H9 (cell line): Measurements from ENCODE around the gene BRAT1. TPM values are rescaled to one million over a fixed set of nuclear protein-coding genes. Genes with fewer than 3 reads are reported as not detected.

Experiments used
- DNase-seq: peaks from one replicate; pipeline ENCODE4 v3.0.0-alpha.2; 2017
- H2AFZ ChIP-seq: one replicate; pipeline ENCODE4 v1.6.1; 2013; ENCODE audit warnings: mild to moderate bottlenecking, low read length, control low read depth, moderate library complexity
- H2AK5ac ChIP-seq: 2 replicates; pipeline ENCODE4 v1.6.1; 2013; ENCODE audit warnings: low read length, control low read depth, mixed read lengths; ENCODE audit not compliant: insufficient read length
- H2BK120ac ChIP-seq: one replicate; pipeline ENCODE4 v1.6.1; 2013; ENCODE audit warnings: low read depth, mild to moderate bottlenecking, low read length, control low read depth, inconsistent platforms; ENCODE audit not compliant: poor library complexity, severe bottlenecking
- H2BK12ac ChIP-seq: 2 replicates; pipeline ENCODE4 v1.6.1; 2013; ENCODE audit warnings: low read length, control low read depth, mixed read lengths, low read depth; ENCODE audit not compliant: insufficient read length
- H2BK15ac ChIP-seq: 2 replicates; pipeline ENCODE4 v1.6.1; 2013; ENCODE audit warnings: low read depth, low read length, control low read depth
- H2BK20ac ChIP-seq: one replicate; pipeline ENCODE4 v1.6.1; 2013; ENCODE audit warnings: low read depth, mild to moderate bottlenecking, low read length, control low read depth, inconsistent platforms; ENCODE audit not compliant: poor library complexity, severe bottlenecking
- H2BK5ac ChIP-seq: 2 replicates; pipeline ENCODE4 v1.6.1; 2013; ENCODE audit warnings: low read length, control low read depth, mixed read lengths; ENCODE audit not compliant: insufficient read length
- H3K14ac ChIP-seq: 2 replicates; pipeline ENCODE4 v1.6.1; 2013; ENCODE audit warnings: low read length, control low read depth; ENCODE audit not compliant: insufficient read depth
- H3K18ac ChIP-seq: 2 replicates; pipeline ENCODE4 v1.6.1; 2013; ENCODE audit warnings: low read depth, mild to moderate bottlenecking, mixed read lengths, low read length, control low read depth; ENCODE audit not compliant: insufficient read length
- H3K23ac ChIP-seq: 2 replicates; pipeline ENCODE4 v1.6.1; 2013; ENCODE audit warnings: low read length, control low read depth, mixed read lengths, low read depth; ENCODE audit not compliant: insufficient read length
- H3K23me2 ChIP-seq: 2 replicates; pipeline ENCODE4 v1.6.1; 2013; ENCODE audit warnings: low read depth, mild to moderate bottlenecking, mixed read lengths, low read length, control low read depth; ENCODE audit not compliant: insufficient read length, poor library complexity, severe bottlenecking
- H3K27ac ChIP-seq: 2 replicates; pipeline ENCODE4 v1.5.1; 2013; ENCODE audit warnings: low read length, control low read depth, mixed read lengths, low read depth; ENCODE audit not compliant: insufficient read length
- H3K27me3 ChIP-seq: 2 replicates; pipeline ENCODE4 v1.6.1; 2013; ENCODE audit warnings: low read length, control low read depth, inconsistent platforms; ENCODE audit not compliant: insufficient read depth
- H3K4ac ChIP-seq: 2 replicates; pipeline ENCODE4 v1.6.1; 2013; ENCODE audit warnings: low read depth, mild to moderate bottlenecking, control low read depth, inconsistent platforms, low read length, moderate library complexity
- H3K4me1 ChIP-seq: 2 replicates; pipeline ENCODE4 v1.6.1; 2013; ENCODE audit warnings: low read length, control low read depth, inconsistent platforms; ENCODE audit not compliant: insufficient read depth
- H3K4me2 ChIP-seq: 2 replicates; pipeline ENCODE4 v1.6.1; 2013; ENCODE audit warnings: low read length, control low read depth, mixed read lengths; ENCODE audit not compliant: insufficient read length, insufficient read depth
- H3K56ac ChIP-seq: 2 replicates; pipeline ENCODE4 v1.6.1; 2013; ENCODE audit warnings: low read depth, mild to moderate bottlenecking, mixed read lengths, low read length, control low read depth; ENCODE audit not compliant: insufficient read length
- H3K79me1 ChIP-seq: 2 replicates; pipeline ENCODE4 v1.6.1; 2013; ENCODE audit warnings: low read depth, mild to moderate bottlenecking, moderate library complexity, low read length, control low read depth, inconsistent platforms; ENCODE audit not compliant: insufficient read depth, poor library complexity, severe bottlenecking
- H3K79me2 ChIP-seq: 2 replicates; pipeline ENCODE4 v1.6.1; 2013; ENCODE audit warnings: low read length, control low read depth, inconsistent platforms; ENCODE audit not compliant: insufficient read depth
- H3K9ac ChIP-seq: 2 replicates; pipeline ENCODE4 v1.6.1; 2013; ENCODE audit warnings: low read length, control low read depth, mixed read lengths; ENCODE audit not compliant: insufficient read length; ENCODE audit errors: extremely low read depth
- H3K9me3 ChIP-seq: one replicate; pipeline ENCODE4 v1.6.1; 2013; ENCODE audit warnings: low read depth, low read length, inconsistent platforms; ENCODE audit not compliant: control insufficient read depth
- H3T11ph ChIP-seq: one replicate; pipeline ENCODE4 v1.6.1; 2013; ENCODE audit warnings: mild to moderate bottlenecking, low read length, control low read depth, inconsistent platforms
- H4K20me1 ChIP-seq: one replicate; pipeline ENCODE4 v1.6.1; 2013; ENCODE audit not compliant: control insufficient read depth, insufficient read length, insufficient read depth
- H4K5ac ChIP-seq: 2 replicates; pipeline ENCODE4 v1.6.1; 2013; ENCODE audit warnings: low read depth, mild to moderate bottlenecking, mixed read lengths, low read length, control low read depth; ENCODE audit not compliant: insufficient read length
- H4K8ac ChIP-seq: replicated peaks from 2 replicates; pipeline ENCODE4 v1.6.1; 2013; ENCODE audit warnings: low read length, control low read depth, mixed read lengths, low read depth; ENCODE audit not compliant: insufficient read length
- H4K91ac ChIP-seq: 2 replicates; pipeline ENCODE4 v1.6.1; 2013; ENCODE audit warnings: low read depth, mild to moderate bottlenecking, moderate library complexity, mixed read lengths, low read length, control low read depth; ENCODE audit not compliant: insufficient read length
- H3K27ac Mint-ChIP-seq, 3 experiments: 2 replicates in 2 of 3; 3 replicates in 1 of 3; pipeline ENCODE4 v1.8.0; 2020 to 2021; ENCODE audit warnings: mixed read lengths in 3 of 3, mild to moderate bottlenecking in 1 of 3, moderate library complexity in 1 of 3
- H3K27me3 Mint-ChIP-seq: 2 replicates; pipeline ENCODE4 v1.8.0; 2021; ENCODE audit warnings: low read depth, mild to moderate bottlenecking, moderate library complexity, mixed read lengths
- H3K36me3 Mint-ChIP-seq, 3 experiments: 2 replicates in 2 of 3; 3 replicates in 1 of 3; pipeline ENCODE4 v1.8.0; 2020 to 2021; ENCODE audit warnings: low read depth in 3 of 3, mixed read lengths in 3 of 3; ENCODE audit not compliant: insufficient read depth in 1 of 3
- H3K4me1 Mint-ChIP-seq, 2 experiments: 2 replicates each; pipeline ENCODE4 v1.8.0; 2020; ENCODE audit warnings: mixed read lengths in 2 of 2
- H3K4me3 Mint-ChIP-seq, 2 experiments: 2 replicates in 1 of 2; 3 replicates in 1 of 2; pipeline ENCODE4 v1.8.0; 2020 to 2021; ENCODE audit warnings: mild to moderate bottlenecking in 2 of 2, mixed read lengths in 2 of 2, moderate library complexity in 1 of 2
- H3K9me3 Mint-ChIP-seq, 2 experiments: 2 replicates in 1 of 2; 3 replicates in 1 of 2; pipeline ENCODE4 v1.8.0; 2020; ENCODE audit warnings: mild to moderate bottlenecking in 2 of 2, mixed read lengths in 2 of 2, moderate library complexity in 1 of 2
- WGBS: extraction: QIAGEN DNeasy Blood & Tissue Kit; methylation state at CpG from one replicate; pipeline ENCODE4 v1.1.7; 2013; ENCODE audit warnings: missing lambda C conversion rate, low lambda C conversion rate, mixed read lengths; ENCODE audit not compliant: insufficient read length; ENCODE audit errors: extremely low coverage; 5-methylcytosine and 5-hydroxymethylcytosine counted together
- total RNA-seq: library from RNA; stranded (reverse); gene quantifications from 2 replicates; pipeline ENCODE4 v1.2.1, GENCODE V29; 2021
- TF ChIP-seq, protein P1 (sequence below): fragments of 200-600 bp; sonication (generic); conservative IDR thresholded peaks from 3 replicates; pipeline ENCODE4 v1.8.0; 2021; ENCODE audit warnings: antibody characterized with exemption, mild to moderate bottlenecking

Gene BRAT1
- total RNA-seq, 1 experiment from 2014 or later: 41.2 TPM

DNA sequence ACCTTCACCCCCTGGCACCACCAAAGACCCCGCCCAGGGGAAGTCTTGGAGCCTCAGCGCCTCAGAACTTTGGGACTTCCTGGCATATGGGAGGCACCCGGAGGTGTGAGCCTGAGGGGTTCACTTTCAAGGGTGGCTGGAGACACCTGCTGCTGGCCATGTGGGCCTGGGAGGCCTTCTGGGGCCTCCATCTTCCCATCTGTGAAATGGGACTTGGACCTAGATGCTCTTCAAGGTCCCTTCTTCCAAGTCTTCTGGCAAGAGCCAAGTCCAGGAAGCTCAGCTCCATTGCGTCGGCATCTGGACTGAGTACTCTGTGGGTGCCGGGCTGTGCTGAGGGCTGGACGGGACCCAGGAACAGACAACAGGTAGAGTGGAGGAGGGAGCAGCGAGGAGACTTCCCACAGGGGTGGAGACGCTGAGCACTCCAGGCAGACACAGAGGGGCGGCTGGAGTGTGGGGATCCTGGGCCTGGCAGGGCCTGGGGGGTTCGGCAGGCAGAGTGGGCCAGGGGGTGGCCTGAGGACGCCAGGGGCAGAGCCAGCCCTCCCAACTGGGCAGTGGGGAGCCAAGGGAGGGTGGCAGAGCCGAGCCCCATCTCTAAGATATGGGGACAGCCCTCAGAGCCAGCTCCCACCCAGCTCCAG is 45.1 kb downstream of the BRAT1 start:
- Histone ChIP-seq H3T11ph (no peak overlapping the region), H3K14ac (no peak overlapping the region), H2BK20ac (no peak overlapping the region), H2BK12ac (no peak overlapping the region), H3K56ac (no peak overlapping the region), H3K4ac (no peak overlapping the region), H2AK5ac (no peak overlapping the region), H3K9ac (no peak overlapping the region), H2BK15ac (no peak overlapping the region), H3K18ac (no peak overlapping the region), H4K91ac (no peak overlapping the region), H3K4me2 (no peak overlapping the region), H3K27me3 (no peaks in the 10 kb centered on the region), H2BK120ac (no peak overlapping the region), H3K27ac (no peak overlapping the region), H4K5ac (no peak overlapping the region), H3K79me1 (no peaks in the 10 kb centered on the region), H4K8ac (no peak overlapping the region), H3K23me2 (no peaks in the 10 kb centered on the region), H3K4me1 (no peaks in the 10 kb centered on the region), H3K23ac (no peak overlapping the region), H2BK5ac (no peak overlapping the region), H2AFZ (no peak overlapping the region), H3K9me3 (no peaks in the 10 kb centered on the region), H4K20me1 (no peaks in the 10 kb centered on the region), H3K79me2 (no peaks in the 10 kb centered on the region)
- Mint-ChIP-seq H3K4me3 (no peak overlapping the region), H3K9me3 (no peaks in the 10 kb centered on the region; a peak in 1 of 5 replicates), H3K27ac (no peak overlapping the region; a peak in 1 of 7 replicates), H3K36me3 (no peaks in the 10 kb centered on the region), H3K27me3 (no peaks in the 10 kb centered on the region), H3K4me1 (peaks cover 13 to 36% of the 10 kb centered on the region in 2 experiments)
- DNase-seq: no peak
- WGBS: no CpG with 5 or more reads among the region's 13 CpGs
- TF ChIP-seq, protein P1, sequence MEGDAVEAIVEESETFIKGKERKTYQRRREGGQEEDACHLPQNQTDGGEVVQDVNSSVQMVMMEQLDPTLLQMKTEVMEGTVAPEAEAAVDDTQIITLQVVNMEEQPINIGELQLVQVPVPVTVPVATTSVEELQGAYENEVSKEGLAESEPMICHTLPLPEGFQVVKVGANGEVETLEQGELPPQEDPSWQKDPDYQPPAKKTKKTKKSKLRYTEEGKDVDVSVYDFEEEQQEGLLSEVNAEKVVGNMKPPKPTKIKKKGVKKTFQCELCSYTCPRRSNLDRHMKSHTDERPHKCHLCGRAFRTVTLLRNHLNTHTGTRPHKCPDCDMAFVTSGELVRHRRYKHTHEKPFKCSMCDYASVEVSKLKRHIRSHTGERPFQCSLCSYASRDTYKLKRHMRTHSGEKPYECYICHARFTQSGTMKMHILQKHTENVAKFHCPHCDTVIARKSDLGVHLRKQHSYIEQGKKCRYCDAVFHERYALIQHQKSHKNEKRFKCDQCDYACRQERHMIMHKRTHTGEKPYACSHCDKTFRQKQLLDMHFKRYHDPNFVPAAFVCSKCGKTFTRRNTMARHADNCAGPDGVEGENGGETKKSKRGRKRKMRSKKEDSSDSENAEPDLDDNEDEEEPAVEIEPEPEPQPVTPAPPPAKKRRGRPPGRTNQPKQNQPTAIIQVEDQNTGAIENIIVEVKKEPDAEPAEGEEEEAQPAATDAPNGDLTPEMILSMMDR: no peak
